Transverse colon (tissue), 4 donors: ENCODE results near the gene CHMP6.

Experiments
- CTCF ChIP-seq, 5 experiments: fragments of 200-600 bp in 3 of 5; fragments of 450-650 bp in 2 of 5; sonication (generic) in 3 of 5; IDR thresholded peaks; 1 replicate in 2 of 5; 2 replicates in 3 of 5; pipeline ENCODE4 v1.5.1; 2016 to 2017; ENCODE audit warnings: antibody characterized with exemption in 5 of 5, inconsistent platforms in 3 of 5, mild to moderate bottlenecking in 2 of 5, moderate library complexity in 1 of 5
- EP300 ChIP-seq: sonication (generic); formaldehyde crosslinking; IDR thresholded peaks from one replicate; pipeline ENCODE4 v1.6.1; 2017; ENCODE audit warnings: antibody characterized with exemption, low read depth
- POLR2A ChIP-seq: fragments of 450-650 bp; IDR thresholded peaks from one replicate; pipeline ENCODE4 v1.6.1; 2016; ENCODE audit warnings: antibody characterized with exemption, mild to moderate bottlenecking, moderate library complexity
- POLR2AphosphoS5 ChIP-seq, 3 donors: sonication (generic); formaldehyde crosslinking; IDR thresholded peaks; one replicate each; pipeline ENCODE4 v1.6.1; 2016; ENCODE audit warnings: antibody characterized with exemption in 3 of 3

GRCh38 chr17:81003711-81004475 lies 12.3 kb downstream of the CHMP6 start:
- TF ChIP-seq CTCF (IDR thresholded peaks at IDR 0.05) (no peak), POLR2AphosphoS5 (IDR thresholded peaks at IDR 0.05) (no peak), EP300 (no peak), POLR2A (peak; percentile 15)
